Ishikawa (cell line): ENCODE measurements around the gene ARHGEF28.

ENCODE experiments used
- CEBPB ChIP-seq: IDR thresholded peaks from 2 replicates; pipeline ENCODE4 v1.6.1; 2012
- EP300 ChIP-seq: IDR thresholded peaks from 2 replicates; pipeline ENCODE4 v1.6.1; 2012; ENCODE audit warnings: borderline replicate concordance
- FOXM1 ChIP-seq: IDR thresholded peaks from 2 replicates; pipeline ENCODE4 v1.6.1; 2012; ENCODE audit warnings: low read depth, borderline replicate concordance
- MAX ChIP-seq: IDR thresholded peaks from 2 replicates; pipeline ENCODE4 v1.6.1; 2012
- TAF1 ChIP-seq: IDR thresholded peaks from 2 replicates; pipeline ENCODE4 v1.6.1; 2012; ENCODE audit warnings: low read depth, mild to moderate bottlenecking
- TCF12 ChIP-seq: IDR thresholded peaks from 2 replicates; pipeline ENCODE4 v1.6.1; 2012; ENCODE audit warnings: low read depth
- YY1 ChIP-seq: IDR thresholded peaks from 2 replicates; pipeline ENCODE4 v1.6.1; 2012; ENCODE audit warnings: low read depth
- ZBTB7A ChIP-seq: IDR thresholded peaks from 2 replicates; pipeline ENCODE4 v1.6.1; 2012; ENCODE audit warnings: low read depth

GRCh38 chr5:73647721-73648120 is 21.7 kb downstream of the ARHGEF28 start:
- TF ChIP-seq FOXM1 (no peak), TAF1 (no peak), MAX (no peak), CEBPB (peak; percentile 24; the same call in 1 of the 2 replicates), ZBTB7A (no peak), YY1 (no peak), TCF12 (no peak), EP300 (no peak)
